HL-60/S4 treated with retinoic acid at 250 ng/mL for 4 days and 3 days (cell line): ENCODE data around the gene GLIPR1.
"Not testable (repeated sequence)": the region's sequence is repeated elsewhere in the genome, so short reads cannot be mapped to it uniquely, and the experiment has no call there.

Source experiments
- in situ Hi-C: fragments of 300-500 bp; cut with MboI; formaldehyde crosslinking; loops from 2 replicates; pipeline ENCODE4 v1.7.0; 2022; ENCODE audit warnings: low sequenced_read_pairs

GLIPR1 gene

GRCh38 chr12:75480469-75480949 lies at the start of gene GLIPR1:
GLIPR1 (plus strand) TSS chr12:75480755; CDS start chr12:75480881, 126 bp downstream.
- in situ Hi-C loops = no loop called here

- in situ Hi-C loops = no loop called here
Measured at GRCh38 chr12:75432924-75433323, 47.6 kb upstream of the GLIPR1 start.

GRCh38 chr12:75437564-75437963 lies 43.0 kb upstream of the GLIPR1 start:
- in situ Hi-C loops = no loop called here

- in situ Hi-C loops = no loop called here
Measured at GRCh38 chr12:75438059-75438754, 42.3 kb upstream of the GLIPR1 start.

- in situ Hi-C loops = no loop called here
Measured at GRCh38 chr12:75439048-75439447, 41.5 kb upstream of the GLIPR1 start.

- in situ Hi-C loops = no loop called here
Measured at GRCh38 chr12:75439930-75440329, 40.6 kb upstream of the GLIPR1 start.

- in situ Hi-C loops = not testable (repeated sequence)
Measured at GRCh38 chr12:75441687-75442449, 38.7 kb upstream of the GLIPR1 start.

GRCh38 chr12:75442454-75442853 lies 38.1 kb upstream of the GLIPR1 start:
- in situ Hi-C loops = not testable (repeated sequence)

- in situ Hi-C loops = no loop called here
Measured at GRCh38 chr12:75443709-75444108, 36.8 kb upstream of the GLIPR1 start.

- in situ Hi-C loops = no loop called here
Measured at GRCh38 chr12:75444429-75445136, 36.0 kb upstream of the GLIPR1 start.

GRCh38 chr12:75445137-75445507 lies 35.4 kb upstream of the GLIPR1 start:
- in situ Hi-C loops = not testable (repeated sequence)

GRCh38 chr12:75446857-75447256 lies 33.7 kb upstream of the GLIPR1 start:
- in situ Hi-C loops = no loop called here

GRCh38 chr12:75447691-75448393 lies 32.7 kb upstream of the GLIPR1 start:
- in situ Hi-C loops = no loop called here

- in situ Hi-C loops = no loop called here
Measured at GRCh38 chr12:75452675-75453330, 27.8 kb upstream of the GLIPR1 start.

- in situ Hi-C loops = no loop called here
Measured at GRCh38 chr12:75455839-75456238, 24.7 kb upstream of the GLIPR1 start.

GRCh38 chr12:75457191-75457590 lies 23.4 kb upstream of the GLIPR1 start:
- in situ Hi-C loops = no loop called here

- in situ Hi-C loops = not testable (repeated sequence)
Measured at GRCh38 chr12:75457866-75458265, 22.7 kb upstream of the GLIPR1 start.

- in situ Hi-C loops = no loop called here
Measured at GRCh38 chr12:75459755-75460154, 20.8 kb upstream of the GLIPR1 start.

GRCh38 chr12:75460204-75460603 lies 20.4 kb upstream of the GLIPR1 start:
- in situ Hi-C loops = no loop called here
